ENCODE results near the gene RAB3GAP1.
A peak's percentile ranks its signal among the peaks of the same experiment; 100 is the strongest.

RAB3GAP1 gene

DNA sequence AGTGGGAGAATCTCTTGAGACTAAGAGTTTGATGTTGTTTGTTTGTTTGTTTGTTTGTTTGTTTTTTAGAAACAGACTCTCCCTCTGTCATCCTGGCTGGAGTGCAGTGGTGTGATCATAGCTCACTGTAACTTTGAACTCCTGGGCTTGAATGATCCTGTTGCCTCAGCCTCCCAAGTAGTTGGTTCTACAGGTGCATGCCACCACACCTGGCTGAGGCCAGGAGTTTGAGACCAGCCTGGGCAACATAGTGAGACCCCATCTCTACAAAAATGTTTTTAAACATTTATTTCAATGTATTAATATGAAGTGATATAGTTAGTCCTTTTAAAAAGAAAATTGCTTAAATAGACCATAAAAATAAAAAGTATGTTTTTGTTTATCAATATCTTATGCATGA is 40.5 kb upstream of the RAB3GAP1 start:
- H3F3A ChIP-seq (ENCODE audit: insufficient read depth, low read length) = no peaks in the 10 kb centered on the region
- no peaks in the 10 kb centered on the region for H3K9me2 ChIP-seq (replicated peaks; ENCODE audit: insufficient read depth, low read length)
- H3K4me2 ChIP-seq (ENCODE audit: low read depth, low read length) = no peak overlapping the region
- no peak overlapping the region for H2AFZ ChIP-seq (ENCODE audit: low read length)
- DNase-seq = no peak
- H4K20me1 ChIP-seq (ENCODE audit: insufficient read depth, low read length) = no peaks in the 10 kb centered on the region
- H3K9ac ChIP-seq (ENCODE audit: low read length) = no peak overlapping the region
- no peaks in the 10 kb centered on the region for H3K9me3 ChIP-seq (replicated peaks; ENCODE audit: insufficient read depth, low read length)
- H3K27me3 ChIP-seq (replicated peaks; ENCODE audit: insufficient read depth, low read length) = no peaks in the 10 kb centered on the region
- no peaks in the 10 kb centered on the region for H3K36me3 ChIP-seq (replicated peaks; ENCODE audit: insufficient read depth, low read length)
- no peaks in the 10 kb centered on the region for H3K79me2 ChIP-seq (ENCODE audit: low read length)
- H3K4me1 ChIP-seq (ENCODE audit: low read length) = no peaks in the 10 kb centered on the region
- TF ChIP-seq, protein P1, sequence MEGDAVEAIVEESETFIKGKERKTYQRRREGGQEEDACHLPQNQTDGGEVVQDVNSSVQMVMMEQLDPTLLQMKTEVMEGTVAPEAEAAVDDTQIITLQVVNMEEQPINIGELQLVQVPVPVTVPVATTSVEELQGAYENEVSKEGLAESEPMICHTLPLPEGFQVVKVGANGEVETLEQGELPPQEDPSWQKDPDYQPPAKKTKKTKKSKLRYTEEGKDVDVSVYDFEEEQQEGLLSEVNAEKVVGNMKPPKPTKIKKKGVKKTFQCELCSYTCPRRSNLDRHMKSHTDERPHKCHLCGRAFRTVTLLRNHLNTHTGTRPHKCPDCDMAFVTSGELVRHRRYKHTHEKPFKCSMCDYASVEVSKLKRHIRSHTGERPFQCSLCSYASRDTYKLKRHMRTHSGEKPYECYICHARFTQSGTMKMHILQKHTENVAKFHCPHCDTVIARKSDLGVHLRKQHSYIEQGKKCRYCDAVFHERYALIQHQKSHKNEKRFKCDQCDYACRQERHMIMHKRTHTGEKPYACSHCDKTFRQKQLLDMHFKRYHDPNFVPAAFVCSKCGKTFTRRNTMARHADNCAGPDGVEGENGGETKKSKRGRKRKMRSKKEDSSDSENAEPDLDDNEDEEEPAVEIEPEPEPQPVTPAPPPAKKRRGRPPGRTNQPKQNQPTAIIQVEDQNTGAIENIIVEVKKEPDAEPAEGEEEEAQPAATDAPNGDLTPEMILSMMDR (IDR thresholded peaks at IDR 0.05; ENCODE audit: low read length) = no peak
- TF ChIP-seq EZH2 (optimal IDR thresholded peaks at IDR 0.05; ENCODE audit: low read depth, low read length) (no peak), EZH2phosphoT487 (IDR thresholded peaks at IDR 0.05; ENCODE audit: low read length) (no peak)
- no peak overlapping the region for H3K4me3 ChIP-seq (ENCODE audit: low read length)
- no peak overlapping the region for H3K27ac ChIP-seq (ENCODE audit: low read length)

DNA sequence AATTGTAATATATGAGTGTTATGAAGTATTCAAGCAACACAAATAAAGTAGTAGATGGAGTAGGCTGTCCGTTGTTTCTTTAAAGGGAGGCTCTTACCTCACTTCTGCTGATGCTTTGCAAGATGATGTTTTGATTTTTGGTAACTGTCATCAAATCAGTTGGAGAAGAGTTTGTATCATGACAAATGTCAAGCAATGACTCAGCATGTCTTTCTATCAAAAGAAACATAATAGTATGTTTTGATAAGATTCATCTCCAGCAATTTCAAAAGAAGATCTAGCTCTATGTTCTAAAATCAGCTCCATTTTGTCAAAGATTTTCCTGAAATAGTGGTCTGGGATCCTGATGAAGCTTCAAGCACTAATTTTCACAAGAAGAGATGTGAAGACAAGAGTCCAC is 30.5 kb upstream of the RAB3GAP1 start:
- Histone ChIP-seq H3K4me1 (ENCODE audit: low read length) (peaks cover 14% of the 10 kb centered on the region; the same call in 1 of the 2 replicates), H3K9me2 (replicated peaks; ENCODE audit: insufficient read depth, low read length) (no peaks in the 10 kb centered on the region), H3K4me2 (ENCODE audit: low read depth, low read length) (no peak overlapping the region), H3F3A (ENCODE audit: insufficient read depth, low read length) (no peaks in the 10 kb centered on the region; the same call in 1 of the 2 replicates), H3K9ac (ENCODE audit: low read length) (no peak overlapping the region), H3K9me3 (replicated peaks; ENCODE audit: insufficient read depth, low read length) (no peaks in the 10 kb centered on the region), H2AFZ (ENCODE audit: low read length) (no peak overlapping the region), H3K79me2 (ENCODE audit: low read length) (no peaks in the 10 kb centered on the region), H3K27me3 (replicated peaks; ENCODE audit: insufficient read depth, low read length) (no peaks in the 10 kb centered on the region), H3K27ac (ENCODE audit: low read length) (no peak overlapping the region), H3K36me3 (replicated peaks; ENCODE audit: insufficient read depth, low read length) (no peaks in the 10 kb centered on the region), H3K4me3 (ENCODE audit: low read length) (no peak overlapping the region), H4K20me1 (ENCODE audit: insufficient read depth, low read length) (no peaks in the 10 kb centered on the region)
- TF ChIP-seq EZH2 (optimal IDR thresholded peaks at IDR 0.05; ENCODE audit: low read depth, low read length) = no peak
- TF ChIP-seq EZH2phosphoT487 (IDR thresholded peaks at IDR 0.05; ENCODE audit: low read length) = no peak
- TF ChIP-seq, protein P1 (IDR thresholded peaks at IDR 0.05; ENCODE audit: low read length) = no peak
- DNase-seq = no peak

DNA sequence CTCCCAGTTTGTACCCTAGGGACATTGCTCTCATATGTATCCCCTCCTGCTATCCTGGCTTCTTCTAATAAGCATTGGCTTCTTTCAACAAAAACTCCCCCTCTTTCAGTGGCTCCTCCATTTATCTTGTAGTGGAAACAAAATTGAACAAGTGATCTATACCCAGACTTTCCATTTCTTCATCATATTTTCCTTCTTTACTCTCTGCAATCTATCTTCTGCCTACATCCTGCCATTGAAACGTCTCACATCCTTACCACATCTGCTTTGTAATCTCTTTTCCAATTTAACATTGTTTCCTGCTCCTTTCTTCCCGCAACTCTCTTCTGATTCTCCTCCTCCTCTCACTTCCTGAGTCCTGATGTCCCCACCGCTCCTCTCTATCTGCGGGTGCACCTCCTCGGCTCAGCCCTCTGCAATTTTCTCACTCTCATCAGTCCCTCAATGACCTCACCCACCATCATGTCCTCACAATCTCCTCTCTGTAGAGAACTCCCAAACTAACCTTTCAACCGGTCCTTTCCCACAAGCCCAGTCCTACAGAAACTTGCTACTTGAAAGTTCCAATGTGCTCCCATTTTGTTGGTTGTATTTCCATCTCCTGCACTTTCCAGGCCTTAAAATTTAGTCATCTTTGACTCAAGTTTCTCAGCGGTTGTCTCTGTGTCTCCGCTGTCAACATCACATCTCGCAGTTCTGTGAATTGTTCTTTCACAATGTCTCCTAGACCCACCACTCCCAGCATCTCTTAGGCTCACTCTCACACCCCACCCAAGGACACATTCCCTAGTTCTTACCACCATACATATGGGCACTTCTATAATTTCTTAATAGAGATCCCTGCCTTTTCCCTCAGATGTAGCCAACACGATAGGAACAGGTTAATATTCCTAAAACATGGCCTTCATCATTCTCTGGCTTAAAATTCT is 28.9 kb upstream of the RAB3GAP1 start:
- TF ChIP-seq, protein P1 (IDR thresholded peaks at IDR 0.05; ENCODE audit: low read length) = no peak
- TF ChIP-seq EZH2phosphoT487 (IDR thresholded peaks at IDR 0.05; ENCODE audit: low read length) = no peak
- TF ChIP-seq EZH2 (optimal IDR thresholded peaks at IDR 0.05; ENCODE audit: low read depth, low read length) = no peak
- no peaks in the 10 kb centered on the region for H3K36me3 ChIP-seq (replicated peaks; ENCODE audit: insufficient read depth, low read length)
- no peaks in the 10 kb centered on the region; the same call in 1 of the 2 replicates for H3F3A ChIP-seq (ENCODE audit: insufficient read depth, low read length)
- peak overlapping the region; percentile 60 for H3K4me2 ChIP-seq (ENCODE audit: low read depth, low read length)
- no peak overlapping the region for H3K4me3 ChIP-seq (ENCODE audit: low read length)
- H3K9me3 ChIP-seq (replicated peaks; ENCODE audit: insufficient read depth, low read length) = no peaks in the 10 kb centered on the region
- peaks cover 14% of the 10 kb centered on the region; the same call in 1 of the 2 replicates for H3K4me1 ChIP-seq (ENCODE audit: low read length)
- H3K27me3 ChIP-seq (replicated peaks; ENCODE audit: insufficient read depth, low read length) = no peaks in the 10 kb centered on the region
- no peak for DNase-seq
- H3K79me2 ChIP-seq (ENCODE audit: low read length) = no peaks in the 10 kb centered on the region
- peak overlapping the region; percentile 25; the same call in 1 of the 2 replicates for H3K27ac ChIP-seq (ENCODE audit: low read length)
- no peaks in the 10 kb centered on the region for H4K20me1 ChIP-seq (ENCODE audit: insufficient read depth, low read length)
- H2AFZ ChIP-seq (ENCODE audit: low read length) = peak overlapping the region; percentile 48
- no peaks in the 10 kb centered on the region for H3K9me2 ChIP-seq (replicated peaks; ENCODE audit: insufficient read depth, low read length)
- H3K9ac ChIP-seq (ENCODE audit: low read length) = no peak overlapping the region
